HG03378 (cell line): ENCODE data around the gene TSPAN10.

Experiments used
- ATAC-seq: cut with Tn5 transposase; IDR thresholded peaks from one replicate; pipeline ENCODE4 v1.9.1; 2021; ENCODE audit warnings: mild to moderate bottlenecking, moderate library complexity; ENCODE audit not compliant: unreplicated experiment

The TSPAN10 gene

DNA sequence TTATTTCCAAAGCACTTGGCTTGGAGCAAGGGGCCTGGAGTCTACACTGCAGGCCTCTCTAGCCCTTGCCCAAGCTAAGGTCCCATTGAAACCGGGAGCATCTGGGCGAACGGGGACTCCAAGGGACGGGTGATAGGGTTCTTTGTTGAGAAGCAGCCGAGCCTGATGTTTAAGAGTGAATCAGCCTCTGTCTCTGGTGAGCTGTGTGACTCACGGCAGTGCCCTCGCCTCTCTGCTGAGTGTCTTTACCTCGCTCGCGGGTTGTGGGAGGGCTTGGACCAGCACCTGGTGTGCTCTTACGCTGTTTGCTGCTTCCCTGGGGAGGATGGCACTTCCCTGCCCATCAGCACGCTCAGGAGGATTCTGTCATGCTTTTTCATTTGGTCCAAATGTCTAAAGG lies 48.1 kb downstream of the TSPAN10 start:
- ATAC-seq, result no peak

DNA sequence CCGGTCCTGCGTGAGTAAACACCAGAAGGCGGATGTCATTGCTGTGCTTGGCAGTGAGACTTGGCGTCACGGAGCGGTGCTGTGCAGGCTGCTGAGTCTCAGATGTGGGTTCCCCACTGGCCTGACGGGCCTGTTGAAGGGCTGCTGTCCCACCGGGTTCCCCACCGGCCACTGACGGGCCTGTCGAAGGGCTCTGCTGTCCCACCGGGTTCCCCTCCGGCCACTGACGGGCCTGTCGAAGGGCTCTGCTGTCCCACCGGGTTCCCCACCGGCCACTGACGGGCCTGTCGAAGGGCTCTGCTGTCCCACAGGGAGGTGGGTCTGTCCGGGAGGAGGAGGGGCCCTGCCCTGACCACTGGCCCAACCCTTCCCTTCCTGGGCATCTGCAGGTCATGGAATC lies 49.6 kb downstream of the TSPAN10 start:
- ATAC-seq, result no peak

- no peak for ATAC-seq
These were observed 51.0 kb downstream of the TSPAN10 start for GRCh38 chr17:81687770-81688541.

GRCh38 chr17:81688616-81689015 lies 51.6 kb downstream of the TSPAN10 start:
- no peak for ATAC-seq

GRCh38 chr17:81690066-81690465 lies 53.1 kb downstream of the TSPAN10 start:
- no peak for ATAC-seq

- ATAC-seq, result no peak
These were observed 53.6 kb downstream of the TSPAN10 start for GRCh38 chr17:81690549-81690948.

DNA sequence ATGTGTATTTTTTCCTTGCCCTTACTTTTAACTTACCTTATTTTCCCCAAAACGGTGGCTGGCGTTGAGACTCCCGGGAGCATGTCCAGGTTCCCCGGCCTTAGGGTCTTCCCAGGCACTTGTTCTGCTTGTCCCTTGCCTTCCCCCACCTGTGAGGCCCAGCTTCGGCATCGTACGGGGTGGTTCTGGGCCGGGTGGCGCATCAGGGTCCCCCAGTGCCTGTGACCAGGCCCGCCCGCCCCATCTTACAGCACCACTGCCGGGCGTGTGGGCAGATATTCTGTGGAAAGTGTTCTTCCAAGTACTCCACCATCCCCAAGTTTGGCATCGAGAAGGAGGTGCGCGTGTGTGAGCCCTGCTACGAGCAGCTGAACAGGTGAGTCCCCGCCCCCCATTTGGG lies 54.2 kb downstream of the TSPAN10 start:
- no peak for ATAC-seq

GRCh38 chr17:81691608-81692007 lies 54.6 kb downstream of the TSPAN10 start:
- no peak for ATAC-seq

GRCh38 chr17:81693509-81694210 lies 56.7 kb downstream of the TSPAN10 start:
- ATAC-seq, result no peak

GRCh38 chr17:81694810-81695209 lies 57.8 kb downstream of the TSPAN10 start:
- no peak for ATAC-seq

GRCh38 chr17:81695211-81695610 lies 58.2 kb downstream of the TSPAN10 start:
- ATAC-seq, result no peak

DNA sequence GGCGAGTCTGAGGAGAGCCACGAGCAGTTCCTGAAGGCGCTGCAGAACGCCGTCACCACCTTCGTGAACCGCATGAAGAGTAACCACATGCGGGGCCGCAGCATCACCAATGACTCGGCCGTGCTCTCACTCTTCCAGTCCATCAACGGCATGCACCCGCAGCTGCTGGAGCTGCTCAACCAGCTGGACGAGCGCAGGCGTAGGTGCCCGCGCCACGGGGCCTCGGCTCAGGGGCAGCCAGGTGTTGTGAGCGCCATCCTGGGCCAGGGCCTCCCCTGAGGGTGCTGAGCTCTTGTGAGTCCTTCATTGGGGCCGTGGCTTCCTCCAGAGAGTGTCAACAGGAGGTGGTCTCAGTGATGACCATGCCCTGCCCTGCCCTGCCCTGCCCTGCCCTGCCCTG lies 58.8 kb downstream of the TSPAN10 start:
- ATAC-seq, result no peak

DNA sequence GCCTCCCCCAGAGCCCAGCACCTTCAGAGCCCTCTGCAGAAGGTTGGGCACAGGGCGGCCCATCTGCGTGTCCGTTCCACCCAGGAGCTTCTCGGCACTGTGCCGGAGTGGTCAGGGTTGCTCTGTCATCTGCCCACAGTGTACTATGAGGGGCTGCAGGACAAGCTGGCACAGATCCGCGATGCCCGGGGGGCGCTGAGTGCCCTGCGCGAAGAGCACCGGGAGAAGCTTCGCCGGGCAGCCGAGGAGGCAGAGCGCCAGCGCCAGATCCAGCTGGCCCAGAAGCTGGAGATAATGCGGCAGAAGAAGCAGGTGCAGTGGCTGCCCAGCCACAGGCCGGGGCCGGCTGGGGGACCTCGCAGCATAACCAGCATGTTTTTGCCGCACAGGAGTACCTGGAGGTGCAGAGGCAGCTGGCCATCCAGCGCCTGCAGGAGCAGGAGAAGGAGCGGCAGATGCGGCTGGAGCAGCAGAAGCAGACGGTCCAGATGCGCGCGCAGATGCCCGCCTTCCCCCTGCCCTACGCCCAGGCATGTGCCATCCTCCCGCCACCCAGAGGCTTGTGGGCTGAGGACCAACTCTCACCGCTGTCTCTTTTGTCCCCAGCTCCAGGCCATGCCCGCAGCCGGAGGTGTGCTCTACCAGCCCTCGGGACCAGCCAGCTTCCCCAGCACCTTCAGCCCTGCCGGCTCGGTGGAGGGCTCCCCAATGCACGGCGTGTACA lies 59.4 kb downstream of the TSPAN10 start:
- ATAC-seq, result no peak

DNA sequence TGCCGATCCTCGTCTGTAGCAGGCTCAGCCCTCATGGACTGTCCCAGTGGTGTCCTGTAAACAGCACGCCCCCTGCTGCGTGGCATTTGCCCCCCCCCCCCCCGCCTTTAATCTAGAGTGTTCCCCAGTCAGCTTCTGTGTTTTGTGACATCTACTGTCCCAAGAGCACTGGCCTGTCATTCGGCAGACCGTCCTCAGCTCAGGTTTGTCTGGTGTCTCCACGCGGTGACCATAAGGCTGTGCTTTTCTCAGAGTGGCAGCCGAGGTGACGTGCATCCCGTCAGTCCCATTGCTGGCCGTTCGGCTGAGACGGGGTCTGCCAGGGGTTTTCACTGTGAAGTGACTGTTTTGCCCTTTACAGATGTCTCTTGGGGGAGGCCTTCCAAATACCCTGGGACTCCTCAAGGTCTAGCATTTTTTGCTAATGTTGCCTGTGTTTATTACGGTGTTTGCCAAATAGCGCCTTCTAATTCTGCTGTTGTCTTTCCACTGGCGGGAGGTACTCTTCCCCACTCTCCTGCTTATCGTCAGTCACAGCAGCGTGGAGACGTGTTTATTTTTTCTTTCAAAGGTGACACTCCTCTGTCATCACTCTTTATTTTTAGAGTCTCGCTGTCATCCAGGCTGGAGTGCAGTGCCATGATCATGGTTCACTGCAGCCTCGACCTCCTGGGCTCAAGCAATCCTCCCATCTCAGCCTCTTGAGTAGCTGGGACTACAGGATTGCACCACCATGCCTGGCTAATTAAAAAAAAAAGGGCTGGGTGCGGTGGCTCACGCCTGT lies 60.5 kb downstream of the TSPAN10 start:
- ATAC-seq, result no peak
